RWPE1 (cell line): ENCODE measurements around the gene CABYR.

Experiments used
- CTCF ChIA-PET: fragments of 350-600 bp; sonication (Branson Sonifier 250); formaldehyde crosslinking; extraction: SDS; loops from one replicate; lab custom pipeline; 2021; lab: Yijun Ruan, JAX
- POLR2A ChIA-PET: fragments of 400-600 bp; formaldehyde crosslinking; extraction: SDS; loops from one replicate; lab custom pipeline; 2020; ENCODE audit warnings: antibody characterized with exemption; ENCODE audit not compliant: low non-redundant PET; lab: Yijun Ruan, JAX
- DNase-seq: peaks from one replicate; pipeline ENCODE4 v3.0.0; 2012; ENCODE audit warnings: low spot score
- H3K27ac ChIP-seq: fragments of 450-650 bp; 2 replicates; pipeline ENCODE4 v1.5.1; 2017
- CTCF ChIP-seq: fragments of 450-650 bp; conservative IDR thresholded peaks from 2 replicates; pipeline ENCODE4 v1.5.1; 2017; ENCODE audit warnings: low read depth, mild to moderate bottlenecking

The CABYR gene

DNA sequence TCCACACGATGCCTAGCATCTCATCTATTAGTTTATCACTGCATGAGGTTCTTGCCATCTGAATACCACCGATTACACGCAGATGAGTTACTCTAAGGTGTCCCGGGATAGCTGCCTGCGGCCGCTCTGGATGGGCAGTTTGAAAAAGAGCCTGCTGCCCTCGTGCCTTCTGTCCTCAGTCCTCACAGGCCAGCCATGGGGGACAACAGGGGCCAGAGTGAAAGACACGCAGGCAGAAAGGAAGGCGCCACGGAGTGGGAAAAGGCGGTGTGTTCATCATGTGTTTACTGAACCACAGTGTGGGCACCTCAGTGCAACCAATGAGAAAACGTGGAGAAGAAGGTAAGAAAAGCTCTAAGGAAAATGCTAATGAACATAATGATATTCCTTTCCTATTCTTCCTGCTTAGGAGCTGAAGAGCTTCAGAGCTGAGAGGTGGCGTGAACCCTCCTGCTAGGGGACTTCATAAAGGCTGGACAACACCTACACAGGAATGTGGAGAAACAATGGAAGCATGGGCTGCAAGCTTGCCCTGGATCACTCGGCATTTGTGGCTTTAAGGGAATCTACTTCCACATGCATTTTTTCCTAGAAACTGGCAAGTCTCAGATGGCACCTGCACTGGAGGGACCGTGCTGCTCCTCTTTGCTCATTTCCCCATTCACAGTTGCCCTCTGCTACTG lies 50.9 kb downstream of the CABYR start:
- ChIA-PET CTCF (no interaction called here), POLR2A (no interaction called here)
- H3K27ac ChIP-seq = no peak overlapping the region
- TF ChIP-seq CTCF = no peak
- DNase-seq = no peak

DNA sequence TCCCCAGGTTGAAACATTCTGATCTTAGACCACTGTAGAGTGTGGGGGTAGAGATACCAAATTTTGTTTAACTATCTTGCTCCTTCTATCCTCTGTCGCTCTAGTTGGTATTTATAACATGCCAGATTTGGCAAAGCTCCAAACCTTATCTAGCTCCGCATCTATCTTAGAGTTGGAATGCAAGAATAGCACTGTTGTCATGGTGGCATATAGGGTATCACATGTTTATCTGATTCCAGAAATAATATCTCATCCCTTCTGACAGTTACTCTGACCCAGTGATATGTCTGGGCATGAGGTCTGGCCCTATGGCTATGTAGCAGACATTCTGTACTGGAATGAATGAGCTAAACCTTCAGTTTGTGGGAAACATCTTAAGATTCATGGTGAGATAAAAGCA lies 51.7 kb downstream of the CABYR start:
- CTCF ChIA-PET = interaction anchor here (0.5 kb wide), 1 partner anchor 832 kb away, joined by 3 read pairs; no protein-coding TSS in a partner anchor
- POLR2A ChIA-PET = no interaction called here
- DNase-seq = no peak
- no peak overlapping the region for H3K27ac ChIP-seq
- no peak for TF ChIP-seq CTCF

DNA sequence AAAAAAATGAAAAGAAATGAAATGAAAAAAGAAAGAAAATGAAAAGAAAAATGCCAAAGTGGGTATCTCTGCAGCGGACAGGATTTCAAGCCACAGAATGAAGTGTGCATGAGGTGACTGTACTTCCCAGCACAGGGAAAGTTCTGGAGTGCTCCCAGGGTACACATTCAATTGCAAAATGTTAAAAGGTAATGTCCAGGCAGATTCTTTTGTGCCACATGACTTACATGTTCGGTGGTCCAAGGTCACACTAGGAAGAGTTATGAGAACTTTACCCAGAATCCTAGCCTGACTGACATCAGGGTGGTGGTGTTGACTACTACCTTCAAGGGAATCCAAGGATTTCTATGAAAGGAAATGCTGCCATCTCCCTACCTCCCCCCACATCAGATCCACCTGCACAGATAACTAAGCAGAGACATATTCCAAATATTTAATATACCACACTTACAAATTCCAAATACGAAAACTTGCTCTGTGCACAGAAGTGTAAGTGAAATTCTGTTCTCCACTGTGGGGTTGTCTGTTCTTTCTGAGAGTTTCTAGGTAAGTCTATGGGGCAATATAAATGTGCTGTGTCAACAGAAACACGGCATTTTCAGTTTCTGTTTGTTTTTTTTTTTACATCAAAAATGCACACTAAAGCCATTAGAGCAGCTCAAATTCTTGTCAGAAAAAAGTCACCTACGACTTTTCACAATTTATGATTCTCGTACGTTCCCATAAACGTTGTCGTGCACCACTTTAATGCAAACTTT lies 56.6 kb downstream of the CABYR start:
- ChIA-PET POLR2A (no interaction called here), CTCF (no interaction called here)
- no peak for DNase-seq
- TF ChIP-seq CTCF = no peak
- H3K27ac ChIP-seq = no peak overlapping the region

GRCh38 chr18:24196764-24197163 lies 57.9 kb downstream of the CABYR start:
- H3K27ac ChIP-seq = no peak overlapping the region
- TF ChIP-seq CTCF = no peak
- ChIA-PET POLR2A (no interaction called here), CTCF (no interaction called here)
- DNase-seq = no peak

DNA sequence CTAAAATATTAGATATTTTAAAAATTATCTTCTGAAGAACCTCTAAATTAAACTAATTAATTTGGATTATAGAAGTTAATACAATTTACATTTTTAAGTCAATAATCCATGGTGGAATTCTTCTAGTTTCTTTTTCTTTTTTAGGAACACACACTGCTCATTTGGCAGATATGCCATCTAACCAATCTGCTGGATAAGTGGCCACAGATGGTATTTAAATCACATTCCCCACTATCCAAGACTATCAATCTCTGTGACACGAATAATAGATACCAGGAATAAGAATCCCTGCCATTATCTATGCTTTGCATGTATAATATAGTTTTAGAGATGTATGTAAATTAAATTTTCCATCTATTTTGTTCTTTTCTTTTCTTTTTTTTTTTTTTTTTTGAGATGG lies 58.5 kb downstream of the CABYR start:
- H3K27ac ChIP-seq = no peak overlapping the region
- DNase-seq = no peak
- POLR2A ChIA-PET = no interaction called here
- CTCF ChIA-PET = no interaction called here
- TF ChIP-seq CTCF = no peak

GRCh38 chr18:24198461-24198860 lies 59.6 kb downstream of the CABYR start:
- DNase-seq = no peak
- H3K27ac ChIP-seq = no peak overlapping the region
- POLR2A ChIA-PET = no interaction called here
- TF ChIP-seq CTCF = no peak
- CTCF ChIA-PET = no interaction called here
